MCF 10A (cell line): ENCODE data around the gene PGAP6. TPM values are rescaled to one million over a fixed set of nuclear protein-coding genes. Genes with fewer than 3 reads are reported as not detected.

Source experiments
- Bru-seq: library from RNA; stranded (reverse); fragments of 400-500 nt; gene quantifications from one replicate; lab custom pipeline; 2021; lab: Mats Ljungman, UMichigan
- BruChase-seq, 2 experiments: library from RNA; stranded (reverse); fragments of 400-500 nt; gene quantifications; one replicate each; lab custom pipeline; 2021; lab: Mats Ljungman, UMichigan
- BruUV-seq: library from RNA; stranded (reverse); fragments of 400-500 nt; replicated peaks from 2 replicates; lab custom pipeline; 2021; lab: Mats Ljungman, UMichigan
- CTCF ChIA-PET: fragments of 300-600 bp; sonication (Branson Sonifier 250); formaldehyde crosslinking; extraction: SDS; loops from one replicate; lab custom pipeline; 2021; ENCODE audit warnings: antibody characterized with exemption, inconsistent platforms; lab: Yijun Ruan, JAX
- POLR2A ChIA-PET: fragments of 300-600, 350-650 bp; sonication (Branson Sonifier 250); formaldehyde crosslinking; extraction: SDS; loops from one replicate; lab custom pipeline; 2020; ENCODE audit warnings: antibody characterized with exemption, inconsistent platforms; lab: Yijun Ruan, JAX
- DNase-seq: peaks from one replicate; pipeline ENCODE4 v3.0.0-alpha.2; 2018; ENCODE audit not compliant: unreplicated experiment
- H3K27ac Mint-ChIP-seq: one replicate; pipeline ENCODE4 v1.8.0; 2022; ENCODE audit warnings: mild to moderate bottlenecking, low read depth, mixed read lengths; ENCODE audit not compliant: unreplicated experiment
- H3K27me3 Mint-ChIP-seq: one replicate; pipeline ENCODE4 v1.8.0; 2022; ENCODE audit warnings: mixed read lengths; ENCODE audit not compliant: insufficient read depth, unreplicated experiment
- H3K36me3 Mint-ChIP-seq: one replicate; pipeline ENCODE4 v1.8.0; 2022; ENCODE audit warnings: mild to moderate bottlenecking, moderate library complexity, mixed read lengths; ENCODE audit not compliant: insufficient read depth, unreplicated experiment
- H3K4me1 Mint-ChIP-seq: one replicate; pipeline ENCODE4 v1.8.0; 2022; ENCODE audit warnings: mixed read lengths; ENCODE audit not compliant: insufficient read depth, unreplicated experiment
- H3K4me3 Mint-ChIP-seq: one replicate; pipeline ENCODE4 v1.8.0; 2022; ENCODE audit warnings: mild to moderate bottlenecking, moderate library complexity, mixed read lengths; ENCODE audit not compliant: unreplicated experiment
- H3K9me3 Mint-ChIP-seq: one replicate; pipeline ENCODE4 v1.8.0; 2022; ENCODE audit warnings: mixed read lengths; ENCODE audit not compliant: unreplicated experiment
- CTCF ChIP-seq: fragments of 200-600 bp; IDR thresholded peaks from one replicate; pipeline ENCODE4 v1.8.0; 2022; ENCODE audit warnings: antibody characterized with exemption, mild to moderate bottlenecking; ENCODE audit not compliant: unreplicated experiment
- intact Hi-C: fragments of 100-400 bp; cut with micrococcal nuclease; formaldehyde crosslinking; loops from 2 replicates; pipeline ENCODE4 v1.14.1; 2022
- long read RNA-seq: library from polyadenylated mRNA; stranded (forward); transcript quantifications from one replicate; pipeline ENCODE4 v2.0.0, GENCODE V29; 2022
- total RNA-seq: library from RNA; stranded (reverse); gene quantifications from 2 replicates; pipeline ENCODE4 v1.2.3, GENCODE V29; 2022

The PGAP6 gene
- total RNA-seq = 18.3 and 23.9 TPM in 2 replicates
- percentile 30 among the genes with signal in this experiment for Bru-seq, nascent RNA
- BruChase-seq, experiment 1, labeled RNA remaining after a 6-hour chase = percentile 56 among the genes with signal in this experiment
- percentile 42 among the genes with signal in this experiment for BruChase-seq, experiment 2, labeled RNA remaining after a 2-hour chase
- long read RNA-seq, transcript TMEM8A-204 (13 exons, 3,691 nt) = major isoform, 30 of 65 reads
- long read RNA-seq, partial matches to known transcripts = 12 of 65 reads
- long read RNA-seq, other reads (novel, unspliced or antisense) = 23 of 65 reads

GRCh38 chr16:381789-382717 is at the start of gene PGAP6:
PGAP6 (minus strand) TSS chr16:381978; CDS start chr16:381821, 157 bp downstream.
- Mint-ChIP-seq H3K27ac (no peak within 1 kb of the TSS), H3K36me3 (peaks cover 12% of the 10 kb centered on the region), H3K4me1 (peaks cover 6% of the 10 kb centered on the region), H3K9me3 (no peaks in the 10 kb centered on the region), H3K27me3 (no peaks in the 10 kb centered on the region), H3K4me3 (peak within 1 kb of the TSS; percentile 72)
- ChIA-PET POLR2A (interaction anchor here (0.6 to 2.3 kb wide), 9 partner anchors 11 to 314 kb away, joined by 3 to 8 read pairs (median 3); partner anchors contain the start of genes CAPN15, DECR2, MRPL28 and RAB11FIP3), CTCF (no interaction called here)
- TF ChIP-seq CTCF = no peak
- intact Hi-C loops = no loop called here
- peak; percentile 41 for DNase-seq
- no TSS peak for BruUV-seq

GRCh38 chr16:430904-431303 is 49.1 kb upstream of the PGAP6 start:
- Mint-ChIP-seq H3K9me3 (no peaks in the 10 kb centered on the region), H3K36me3 (peaks cover 23% of the 10 kb centered on the region), H3K27ac (no peak overlapping the region), H3K27me3 (no peaks in the 10 kb centered on the region), H3K4me3 (no peak overlapping the region), H3K4me1 (peaks cover 34% of the 10 kb centered on the region)
- ChIA-PET CTCF (interaction anchor here (0.7 kb wide), 1 partner anchor 84 kb away, joined by 4 read pairs; no protein-coding TSS in a partner anchor), POLR2A (no interaction called here)
- no peak for TF ChIP-seq CTCF
- BruUV-seq = no TSS peak
- intact Hi-C loops = no loop called here
- no peak for DNase-seq

GRCh38 chr16:427250-427649 is 45.5 kb upstream of the PGAP6 start:
- H3K36me3 Mint-ChIP-seq = peaks cover 21% of the 10 kb centered on the region
- no peak overlapping the region for H3K27ac Mint-ChIP-seq
- H3K4me1 Mint-ChIP-seq = peaks cover 42% of the 10 kb centered on the region
- TSS peak; percentile 51 for BruUV-seq
- POLR2A ChIA-PET = interaction anchor here (0.7 to 1.1 kb wide), 3 partner anchors 45 to 209 kb away, joined by 3 read pairs; partner anchors contain the start of genes METTL26 and PGAP6
- TF ChIP-seq CTCF = no peak
- intact Hi-C loops = loop anchor here (10.0 kb wide), 2 partner anchors 68 to 98 kb away; partner anchors contain the start of gene CAPN15
- H3K4me3 Mint-ChIP-seq = peak overlapping the region; percentile 73
- H3K9me3 Mint-ChIP-seq = no peaks in the 10 kb centered on the region
- no peaks in the 10 kb centered on the region for H3K27me3 Mint-ChIP-seq
- CTCF ChIA-PET = interaction anchor here (1.1 kb wide), 1 partner anchor 98 kb away, joined by 3 read pairs; no protein-coding TSS in a partner anchor
- no peak for DNase-seq
